GM18505 (cell line): ENCODE data around the gene TEX51.

Source experiments
- ATAC-seq: cut with Tn5 transposase; IDR thresholded peaks from one replicate; pipeline ENCODE4 v1.9.1; 2021; ENCODE audit not compliant: unreplicated experiment
- POLR2A ChIP-seq: IDR thresholded peaks from 4 replicates; pipeline ENCODE4 v1.6.1; 2011; ENCODE audit warnings: borderline replicate concordance; ENCODE audit not compliant: insufficient read depth, insufficient read length; ENCODE audit errors: extremely low read depth

TEX51 gene

GRCh38 chr2:126890551-126891450 is 7.9 kb upstream of the TEX51 start:
- no peak for TF ChIP-seq POLR2A
- ATAC-seq, result no peak

- no peak for ATAC-seq
- no peak for TF ChIP-seq POLR2A
These were observed 6.8 kb upstream of the TEX51 start for GRCh38 chr2:126891681-126892500.

DNA sequence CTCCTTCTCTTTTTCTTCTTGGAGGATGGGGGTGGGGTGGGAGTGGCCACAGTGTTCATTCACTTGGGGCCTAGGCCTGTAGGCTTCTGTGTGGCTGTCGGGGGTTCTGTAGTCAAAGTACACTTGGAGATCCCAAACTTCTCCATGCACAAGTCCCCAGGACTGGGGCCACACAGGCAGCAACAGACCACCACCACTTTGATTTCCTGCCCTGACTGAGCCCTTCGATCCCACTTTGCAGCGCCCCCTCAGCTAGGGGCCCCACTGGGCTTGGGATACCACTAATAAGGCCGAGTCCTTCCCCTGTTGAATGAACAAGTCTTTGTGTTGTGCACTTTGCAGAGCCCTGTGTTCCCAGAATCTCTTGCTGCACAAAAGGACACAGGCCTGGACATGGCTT is 5.5 kb upstream of the TEX51 start:
- no peak for ATAC-seq
- no peak for TF ChIP-seq POLR2A

- no peak for ATAC-seq
These were observed 5.1 kb upstream of the TEX51 start for GRCh38 chr2:126893606-126894005.

DNA sequence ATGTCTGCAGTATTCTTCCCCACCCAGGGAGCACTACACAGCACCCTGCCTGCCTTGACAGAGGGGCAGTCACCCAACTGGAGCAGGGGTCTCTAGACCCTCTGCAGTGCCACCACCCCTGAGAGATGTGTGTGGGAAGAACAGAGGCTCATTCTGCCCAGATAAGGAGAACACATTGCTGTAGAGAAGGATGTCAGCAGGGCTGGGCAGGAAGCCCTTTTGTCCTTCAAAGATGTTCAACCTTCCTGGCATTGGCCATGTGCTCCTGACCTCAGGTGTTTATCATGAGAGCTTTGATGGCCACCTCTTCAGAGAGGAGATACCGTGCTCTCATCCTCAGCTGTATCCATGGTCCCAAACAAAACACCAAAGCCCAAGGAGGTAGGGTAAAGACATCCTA is 4.6 kb upstream of the TEX51 start:
- no peak for TF ChIP-seq POLR2A
- no peak for ATAC-seq

More at GRCh38 chr2:126893606-126894005, 5.1 kb upstream of the TEX51 start:
- no peak for TF ChIP-seq POLR2A

- TF ChIP-seq POLR2A, result no peak
- no peak for ATAC-seq
These were observed 4.0 kb upstream of the TEX51 start for GRCh38 chr2:126894585-126895182.

GRCh38 chr2:126895336-126895735 is 3.4 kb upstream of the TEX51 start:
- no peak for ATAC-seq
- no peak for TF ChIP-seq POLR2A

GRCh38 chr2:126896471-126896870 is 2.2 kb upstream of the TEX51 start:
- no peak for ATAC-seq

GRCh38 chr2:126899616-126900185 is 1.0 kb downstream of the TEX51 start:
- no peak for ATAC-seq
- no peak for TF ChIP-seq POLR2A

More at GRCh38 chr2:126896471-126896870, 2.2 kb upstream of the TEX51 start:
- TF ChIP-seq POLR2A, result no peak

GRCh38 chr2:126900646-126901319 is 2.1 kb downstream of the TEX51 start:
- ATAC-seq, result no peak
- TF ChIP-seq POLR2A, result no peak

DNA sequence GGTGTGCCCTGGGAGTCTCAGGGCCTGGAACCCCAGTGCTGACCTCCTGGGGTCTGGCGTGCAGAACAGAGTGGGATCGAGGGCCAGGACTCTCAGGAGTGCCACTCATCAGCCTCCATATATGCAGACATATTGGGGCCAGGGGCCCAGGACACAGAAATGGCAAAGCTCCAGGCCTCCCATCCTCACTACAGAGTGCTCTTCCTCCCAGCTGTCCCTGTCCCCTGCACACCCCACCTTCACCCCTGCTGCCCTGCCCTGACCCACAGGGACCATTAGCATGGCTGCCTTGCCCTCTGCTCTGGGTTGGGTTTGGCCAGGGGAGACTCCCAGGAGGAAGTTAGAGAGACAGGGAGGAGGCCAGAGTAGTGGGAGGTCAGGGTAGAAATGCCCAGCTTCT is 2.8 kb downstream of the TEX51 start:
- no peak for ATAC-seq
- TF ChIP-seq POLR2A, result no peak

- TF ChIP-seq POLR2A, result no peak
- ATAC-seq, result no peak
These were observed 3.6 kb downstream of the TEX51 start for GRCh38 chr2:126902152-126902835.
